ENCODE measurements around the gene PTDSS2. TPM values are rescaled to one million over a fixed set of nuclear protein-coding genes. Genes with fewer than 3 reads are reported as not detected.
A peak's percentile ranks its signal among the peaks of the same experiment; 100 is the strongest.

The PTDSS2 gene
- total and polyA plus RNA-seq, 2 of the 13 experiments (the other 11 are each of a cell fraction or from before 2014, with no cell fraction given), result 21.7 to 26.4 TPM

DNA sequence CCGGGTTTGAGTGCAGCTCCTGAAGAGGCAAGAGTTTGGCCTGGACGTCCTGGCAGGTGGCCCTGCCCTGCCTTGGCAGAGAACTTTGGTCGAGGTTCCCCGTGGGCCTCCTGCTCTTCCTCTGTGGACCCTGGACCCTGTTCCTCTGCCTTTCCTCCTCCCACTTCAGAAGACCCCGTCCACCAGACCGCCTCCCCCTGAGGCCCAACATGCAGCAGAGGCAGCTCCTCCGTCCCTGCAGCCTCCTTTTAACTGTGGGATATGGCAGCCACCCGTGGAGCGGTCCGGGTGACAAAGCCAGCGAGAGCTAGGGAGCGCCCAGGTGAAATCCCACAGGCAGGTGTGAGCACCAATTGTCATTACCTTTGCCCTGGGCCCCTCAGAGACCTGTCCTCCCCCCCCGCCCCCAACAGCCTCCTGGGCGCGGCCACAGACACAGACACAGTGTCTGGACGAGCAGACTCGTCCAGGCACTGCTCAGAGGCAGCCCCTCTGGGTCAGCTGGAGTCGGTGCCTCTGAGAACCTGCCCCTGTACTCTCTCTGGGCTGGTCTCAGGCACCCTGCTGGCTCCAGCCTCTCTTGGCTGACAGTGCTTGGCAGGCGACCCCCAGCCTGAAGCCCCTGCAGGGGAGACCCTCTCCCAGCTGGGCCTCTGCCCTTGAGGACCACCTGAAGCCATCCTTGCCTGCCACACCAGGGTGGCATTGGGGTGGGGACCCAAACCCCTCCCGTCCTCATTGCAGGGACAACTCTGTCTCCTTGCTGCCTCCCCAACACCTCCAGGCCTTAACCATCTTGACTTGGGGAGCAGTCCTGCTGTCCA is 4.1 kb upstream of the PTDSS2 start (continued):
- TF ChIP-seq, protein P1, sequence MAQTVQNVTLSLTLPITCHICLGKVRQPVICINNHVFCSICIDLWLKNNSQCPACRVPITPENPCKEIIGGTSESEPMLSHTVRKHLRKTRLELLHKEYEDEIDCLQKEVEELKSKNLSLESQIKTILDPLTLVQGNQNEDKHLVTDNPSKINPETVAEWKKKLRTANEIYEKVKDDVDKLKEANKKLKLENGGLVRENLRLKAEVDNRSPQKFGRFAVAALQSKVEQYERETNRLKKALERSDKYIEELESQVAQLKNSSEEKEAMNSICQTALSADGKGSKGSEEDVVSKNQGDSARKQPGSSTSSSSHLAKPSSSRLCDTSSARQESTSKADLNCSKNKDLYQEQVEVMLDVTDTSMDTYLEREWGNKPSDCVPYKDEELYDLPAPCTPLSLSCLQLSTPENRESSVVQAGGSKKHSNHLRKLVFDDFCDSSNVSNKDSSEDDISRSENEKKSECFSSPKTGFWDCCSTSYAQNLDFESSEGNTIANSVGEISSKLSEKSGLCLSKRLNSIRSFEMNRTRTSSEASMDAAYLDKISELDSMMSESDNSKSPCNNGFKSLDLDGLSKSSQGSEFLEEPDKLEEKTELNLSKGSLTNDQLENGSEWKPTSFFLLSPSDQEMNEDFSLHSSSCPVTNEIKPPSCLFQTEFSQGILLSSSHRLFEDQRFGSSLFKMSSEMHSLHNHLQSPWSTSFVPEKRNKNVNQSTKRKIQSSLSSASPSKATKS (CRISPR knock-in tag; IDR thresholded peaks at IDR 0.05), result no peak
- TF ChIP-seq ZFP41 (CRISPR knock-in tag; IDR thresholded peaks at IDR 0.05; ENCODE audit: borderline replicate concordance) (no peak), TAF15 (IDR thresholded peaks at IDR 0.05; ENCODE audit: low read depth, low read length, poor library complexity, severe bottlenecking) (no peak), ZNF629 (CRISPR knock-in tag; conservative IDR thresholded peaks at IDR 0.05) (no peak), KLF15 (CRISPR knock-in tag; IDR thresholded peaks at IDR 0.05; ENCODE audit: borderline replicate concordance) (no peak), MAFG (CRISPR knock-in tag; IDR thresholded peaks at IDR 0.05) (no peak), FOSL2 (CRISPR knock-in tag; IDR thresholded peaks at IDR 0.05) (no peak), SETDB1 (CRISPR knock-in tag; IDR thresholded peaks at IDR 0.05; ENCODE audit: borderline replicate concordance) (no peak), RARG (CRISPR knock-in tag; IDR thresholded peaks at IDR 0.05; ENCODE audit: low read depth) (no peak), FOXP1 (IDR thresholded peaks at IDR 0.05) (no peak), FOXP1 (CRISPR knock-in tag; IDR thresholded peaks at IDR 0.05) (no peak), ZNF33A (CRISPR knock-in tag; IDR thresholded peaks at IDR 0.05; ENCODE audit: borderline replicate concordance) (no peak), PCBP1 (IDR thresholded peaks at IDR 0.05; ENCODE audit: borderline replicate concordance, low read depth, low read length) (0 out of 2 replicates have a peak, but pooled peaks have one; percentile 57), CREB1 (IDR thresholded peaks at IDR 0.05) (no peak), CREB1 (CRISPR knock-in tag; IDR thresholded peaks at IDR 0.05) (no peak), SPEN (CRISPR knock-in tag; IDR thresholded peaks at IDR 0.05; ENCODE audit: low read depth) (0 out of 2 replicates have a peak, but pooled peaks have one; percentile 26), NRL (CRISPR knock-in tag; IDR thresholded peaks at IDR 0.05; ENCODE audit: borderline replicate concordance) (no peak; the same call in 1 of the 2 replicates), RNF2 (conservative IDR thresholded peaks at IDR 0.05; ENCODE audit: low read depth) (no peak)
- TF ChIP-seq, protein P2, sequence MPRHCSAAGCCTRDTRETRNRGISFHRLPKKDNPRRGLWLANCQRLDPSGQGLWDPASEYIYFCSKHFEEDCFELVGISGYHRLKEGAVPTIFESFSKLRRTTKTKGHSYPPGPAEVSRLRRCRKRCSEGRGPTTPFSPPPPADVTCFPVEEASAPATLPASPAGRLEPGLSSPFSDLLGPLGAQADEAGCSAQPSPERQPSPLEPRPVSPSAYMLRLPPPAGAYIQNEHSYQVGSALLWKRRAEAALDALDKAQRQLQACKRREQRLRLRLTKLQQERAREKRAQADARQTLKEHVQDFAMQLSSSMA (CRISPR knock-in tag; IDR thresholded peaks at IDR 0.05), result no peak
- TF ChIP-seq, protein P3, sequence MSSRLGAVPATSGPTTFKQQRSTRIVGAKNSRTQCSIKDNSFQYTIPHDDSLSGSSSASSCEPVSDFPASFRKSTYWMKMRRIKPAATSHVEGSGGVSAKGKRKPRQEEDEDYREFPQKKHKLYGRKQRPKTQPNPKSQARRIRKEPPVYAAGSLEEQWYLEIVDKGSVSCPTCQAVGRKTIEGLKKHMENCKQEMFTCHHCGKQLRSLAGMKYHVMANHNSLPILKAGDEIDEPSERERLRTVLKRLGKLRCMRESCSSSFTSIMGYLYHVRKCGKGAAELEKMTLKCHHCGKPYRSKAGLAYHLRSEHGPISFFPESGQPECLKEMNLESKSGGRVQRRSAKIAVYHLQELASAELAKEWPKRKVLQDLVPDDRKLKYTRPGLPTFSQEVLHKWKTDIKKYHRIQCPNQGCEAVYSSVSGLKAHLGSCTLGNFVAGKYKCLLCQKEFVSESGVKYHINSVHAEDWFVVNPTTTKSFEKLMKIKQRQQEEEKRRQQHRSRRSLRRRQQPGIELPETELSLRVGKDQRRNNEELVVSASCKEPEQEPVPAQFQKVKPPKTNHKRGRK (CRISPR knock-in tag; IDR thresholded peaks at IDR 0.05), result no peak
- TF ChIP-seq, protein P4, sequence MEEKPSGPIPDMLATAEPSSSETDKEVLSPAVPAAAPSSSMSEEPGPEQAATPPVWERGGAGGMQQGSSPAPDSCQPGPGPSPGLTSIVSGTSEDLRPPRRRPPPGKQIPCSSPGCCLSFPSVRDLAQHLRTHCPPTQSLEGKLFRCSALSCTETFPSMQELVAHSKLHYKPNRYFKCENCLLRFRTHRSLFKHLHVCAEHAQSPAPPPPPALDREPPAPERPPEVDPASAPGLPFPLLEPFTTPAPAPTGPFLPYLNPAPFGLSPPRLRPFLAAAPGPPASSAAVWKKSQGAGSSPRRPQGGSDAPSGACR (CRISPR knock-in tag; IDR thresholded peaks at IDR 0.05), result no peak
